IPS-18a (cell line): ENCODE results near the gene ATP8A2.

Source experiments
- H3K27ac ChIP-seq: one replicate; pipeline ENCODE4 v1.5.1; 2013; ENCODE audit warnings: low read length
- H3K27me3 ChIP-seq: one replicate; pipeline ENCODE4 v1.6.1; 2013; ENCODE audit warnings: mild to moderate bottlenecking, low read length; ENCODE audit not compliant: control insufficient read depth, insufficient read depth
- H3K36me3 ChIP-seq: one replicate; pipeline ENCODE4 v1.6.1; 2013; ENCODE audit warnings: low read depth, low read length; ENCODE audit not compliant: control insufficient read depth
- H3K4me1 ChIP-seq: one replicate; pipeline ENCODE4 v1.6.1; 2013; ENCODE audit warnings: low read depth, low read length; ENCODE audit not compliant: control insufficient read depth
- H3K4me3 ChIP-seq: one replicate; pipeline ENCODE4 v1.5.1; 2013; ENCODE audit warnings: low read length
- H3K9ac ChIP-seq: one replicate; pipeline ENCODE4 v1.6.1; 2013; ENCODE audit warnings: mild to moderate bottlenecking, low read length, moderate library complexity
- H3K9me3 ChIP-seq: one replicate; pipeline ENCODE4 v1.6.1; 2013; ENCODE audit warnings: low read depth, low read length; ENCODE audit not compliant: control insufficient read depth

ATP8A2 gene

GRCh38 chr13:25371875-25372283 lies at the start of gene ATP8A2:
Gene ATP8A2, plus strand, starts transcription at chr13:25371974. Its CDS starts 239 bp downstream, at chr13:25372213.
- Histone ChIP-seq H3K27ac (no peak within 1 kb of the TSS), H3K27me3 (peaks cover 48% of the 10 kb centered on the region), H3K9ac (no peak within 1 kb of the TSS), H3K4me1 (no peaks in the 10 kb centered on the region), H3K9me3 (no peaks in the 10 kb centered on the region), H3K4me3 (peak within 1 kb of the TSS; percentile 59), H3K36me3 (no peaks in the 10 kb centered on the region)

- Histone ChIP-seq H3K9ac (no peak overlapping the region), H3K9me3 (no peaks in the 10 kb centered on the region), H3K36me3 (peaks cover 88% of the 10 kb centered on the region), H3K4me3 (no peak overlapping the region), H3K27me3 (no peaks in the 10 kb centered on the region), H3K27ac (no peak overlapping the region), H3K4me1 (no peaks in the 10 kb centered on the region)
These were observed 47.7 kb upstream of the ATP8A2 start for GRCh38 chr13:25324100-25324499.

- Histone ChIP-seq H3K9me3 (no peaks in the 10 kb centered on the region), H3K4me3 (no peak overlapping the region), H3K36me3 (peaks cover 94% of the 10 kb centered on the region), H3K9ac (no peak overlapping the region), H3K27ac (no peak overlapping the region), H3K4me1 (no peaks in the 10 kb centered on the region), H3K27me3 (no peaks in the 10 kb centered on the region)
These were observed 42.1 kb upstream of the ATP8A2 start for GRCh38 chr13:25329706-25330105.

- Histone ChIP-seq H3K4me3 (no peak overlapping the region), H3K9me3 (no peaks in the 10 kb centered on the region), H3K27ac (no peak overlapping the region), H3K9ac (no peak overlapping the region), H3K27me3 (no peaks in the 10 kb centered on the region), H3K4me1 (no peaks in the 10 kb centered on the region), H3K36me3 (peaks cover 85% of the 10 kb centered on the region)
These were observed 41.2 kb upstream of the ATP8A2 start for GRCh38 chr13:25330541-25330940.

- Histone ChIP-seq H3K27me3 (no peaks in the 10 kb centered on the region), H3K9ac (no peak overlapping the region), H3K36me3 (peaks cover 62% of the 10 kb centered on the region), H3K4me1 (no peaks in the 10 kb centered on the region), H3K4me3 (no peak overlapping the region), H3K9me3 (no peaks in the 10 kb centered on the region), H3K27ac (no peak overlapping the region)
These were observed 35.9 kb upstream of the ATP8A2 start for GRCh38 chr13:25335856-25336255.

- Histone ChIP-seq H3K36me3 (no peaks in the 10 kb centered on the region), H3K4me1 (peaks cover 23% of the 10 kb centered on the region), H3K27ac (no peak overlapping the region), H3K9ac (no peak overlapping the region), H3K9me3 (no peaks in the 10 kb centered on the region), H3K4me3 (no peak overlapping the region), H3K27me3 (no peaks in the 10 kb centered on the region)
These were observed 26.2 kb upstream of the ATP8A2 start for GRCh38 chr13:25345576-25345975.

GRCh38 chr13:25347151-25347550 lies 24.6 kb upstream of the ATP8A2 start:
- Histone ChIP-seq H3K4me3 (no peak overlapping the region), H3K27ac (no peak overlapping the region), H3K9me3 (no peaks in the 10 kb centered on the region), H3K36me3 (no peaks in the 10 kb centered on the region), H3K27me3 (no peaks in the 10 kb centered on the region), H3K9ac (no peak overlapping the region), H3K4me1 (peaks cover 23% of the 10 kb centered on the region)

- no peaks in the 10 kb centered on the region for H3K9me3 ChIP-seq
- no peak overlapping the region for H3K9ac ChIP-seq
- no peak overlapping the region for H3K4me3 ChIP-seq
- H3K4me1 ChIP-seq = peaks cover 4% of the 10 kb centered on the region
- no peaks in the 10 kb centered on the region for H3K36me3 ChIP-seq
- no peak overlapping the region for H3K27ac ChIP-seq
- H3K27me3 ChIP-seq = no peaks in the 10 kb centered on the region
These were observed 20.4 kb upstream of the ATP8A2 start for GRCh38 chr13:25351404-25351803.

- H3K4me3 ChIP-seq = no peak overlapping the region
These were observed 19.5 kb upstream of the ATP8A2 start for GRCh38 chr13:25352230-25352629.

GRCh38 chr13:25352806-25353205 lies 19.0 kb upstream of the ATP8A2 start:
- H3K27me3 ChIP-seq = no peaks in the 10 kb centered on the region
- no peaks in the 10 kb centered on the region for H3K36me3 ChIP-seq
- H3K4me1 ChIP-seq = no peaks in the 10 kb centered on the region
- no peak overlapping the region for H3K4me3 ChIP-seq
- no peak overlapping the region for H3K9ac ChIP-seq
- no peaks in the 10 kb centered on the region for H3K9me3 ChIP-seq
- H3K27ac ChIP-seq = no peak overlapping the region

More at GRCh38 chr13:25352230-25352629, 19.5 kb upstream of the ATP8A2 start:
- H3K4me1 ChIP-seq = peaks cover 2% of the 10 kb centered on the region
- H3K9me3 ChIP-seq = no peaks in the 10 kb centered on the region
- H3K27ac ChIP-seq = no peak overlapping the region
- H3K9ac ChIP-seq = no peak overlapping the region
- no peaks in the 10 kb centered on the region for H3K27me3 ChIP-seq
- no peaks in the 10 kb centered on the region for H3K36me3 ChIP-seq

- no peaks in the 10 kb centered on the region for H3K36me3 ChIP-seq
These were observed 18.4 kb upstream of the ATP8A2 start for GRCh38 chr13:25353344-25353743.

GRCh38 chr13:25354377-25354776 lies 17.4 kb upstream of the ATP8A2 start:
- Histone ChIP-seq H3K4me3 (no peak overlapping the region), H3K36me3 (no peaks in the 10 kb centered on the region), H3K27ac (no peak overlapping the region), H3K9ac (no peak overlapping the region), H3K9me3 (no peaks in the 10 kb centered on the region), H3K4me1 (no peaks in the 10 kb centered on the region), H3K27me3 (no peaks in the 10 kb centered on the region)

More at GRCh38 chr13:25353344-25353743, 18.4 kb upstream of the ATP8A2 start:
- H3K27ac ChIP-seq = no peak overlapping the region
- H3K4me3 ChIP-seq = no peak overlapping the region
- no peaks in the 10 kb centered on the region for H3K4me1 ChIP-seq
- H3K9ac ChIP-seq = no peak overlapping the region
- no peaks in the 10 kb centered on the region for H3K9me3 ChIP-seq
- no peaks in the 10 kb centered on the region for H3K27me3 ChIP-seq
